HepG2 (cell line): ENCODE measurements around the gene CDC20. TPM values are rescaled to one million over a fixed set of nuclear protein-coding genes. Genes with fewer than 3 reads are reported as not detected.

Source experiments
- ISX ChIP-seq: sonication (generic); formaldehyde crosslinking; conservative IDR thresholded peaks from 2 replicates; pipeline ENCODE4 v1.5.0; 2020; ENCODE audit warnings: missing genetic modification reagents
- NKX3-1 ChIP-seq: sonication (generic); formaldehyde crosslinking; IDR thresholded peaks from 2 replicates; pipeline ENCODE4 v1.5.0; 2020; ENCODE audit warnings: missing genetic modification reagents
- RAD21 ChIP-seq: fragments of 450-650 bp; formaldehyde crosslinking; IDR thresholded peaks from 2 replicates; pipeline ENCODE4 v1.5.0; 2020; ENCODE audit warnings: mild to moderate bottlenecking
- SRSF9 ChIP-seq: fragments of 200-400 bp; formaldehyde crosslinking; IDR thresholded peaks from 2 replicates; pipeline ENCODE4 v1.6.1; 2018; ENCODE audit warnings: borderline replicate concordance, mild to moderate bottlenecking, low read depth, low read length; ENCODE audit not compliant: insufficient read depth, poor library complexity, severe bottlenecking
- SRY ChIP-seq: sonication (generic); formaldehyde crosslinking; IDR thresholded peaks from 2 replicates; pipeline ENCODE4 v1.8.0; 2022; ENCODE audit warnings: mild to moderate bottlenecking, missing genetic modification reagents
- TBX2 ChIP-seq: sonication (generic); formaldehyde crosslinking; IDR thresholded peaks from 2 replicates; pipeline ENCODE4 v1.5.0; 2020; ENCODE audit warnings: missing genetic modification reagents, mild to moderate bottlenecking, borderline replicate concordance
- U2AF2 ChIP-seq: fragments of 200-400 bp; formaldehyde crosslinking; IDR thresholded peaks from 2 replicates; pipeline ENCODE4 v1.6.1; 2017; ENCODE audit warnings: low read depth, mild to moderate bottlenecking, low read length
- ZBTB7B ChIP-seq: sonication (generic); formaldehyde crosslinking; IDR thresholded peaks from 2 replicates; pipeline ENCODE4 v1.4.0; 2020; ENCODE audit warnings: missing genetic modification reagents
- ZMYM4 ChIP-seq: sonication (generic); formaldehyde crosslinking; IDR thresholded peaks from 2 replicates; pipeline ENCODE4 v1.8.1; 2023; ENCODE audit warnings: mild to moderate bottlenecking, missing genetic modification reagents
- ZNF225 ChIP-seq: sonication (generic); formaldehyde crosslinking; IDR thresholded peaks from 2 replicates; pipeline ENCODE4 v1.4.0; 2020; ENCODE audit warnings: mild to moderate bottlenecking, missing genetic modification reagents
- polyA plus RNA-seq, 8 experiments: library from polyadenylated mRNA; depleted of rRNA in 3 of 8; stranded (reverse) in 7 of 8; unstranded in 1 of 8; fragments of >200 nt; fragmentation: Illumina TruSeq in 4 of 8; extraction: Trizol in 4 of 8; gene quantifications; 2 replicates each; pipeline versions ENCODE4 v1.2.1 to v1.2.3, GENCODE V29; 2011 to 2016; ENCODE audit warnings: low read depth in 4 of 8, missing spikeins in 1 of 8, mixed read lengths in 1 of 8; ENCODE audit not compliant: insufficient read depth in 1 of 8
- total RNA-seq, 5 experiments: library from RNA; depleted of rRNA; stranded (reverse); fragments of >200 nt; fragmentation: Illumina TruSeq; extraction: Trizol; gene quantifications; 2 replicates each; pipeline ENCODE4 v1.2.3, GENCODE V29; 2016; ENCODE audit warnings: low read depth in 1 of 5
- TF ChIP-seq, protein P1 (sequence below): sonication (generic); formaldehyde crosslinking; IDR thresholded peaks from 2 replicates; pipeline ENCODE4 v1.9.0; 2022; ENCODE audit warnings: missing genetic modification reagents, mild to moderate bottlenecking, borderline replicate concordance
- TF ChIP-seq, protein P2 (sequence below): sonication (generic); formaldehyde crosslinking; IDR thresholded peaks from 2 replicates; pipeline ENCODE4 v1.8.0; 2022; ENCODE audit warnings: missing genetic modification reagents, low read depth, mild to moderate bottlenecking, borderline replicate concordance
- TF ChIP-seq, protein P3 (sequence below): sonication (generic); formaldehyde crosslinking; IDR thresholded peaks from 2 replicates; pipeline ENCODE4 v1.9.0; 2021; ENCODE audit warnings: missing genetic modification reagents, mild to moderate bottlenecking, borderline replicate concordance
- TF ChIP-seq, protein P4 (sequence below): sonication (generic); formaldehyde crosslinking; IDR thresholded peaks from 2 replicates; pipeline ENCODE4 v1.5.0; 2020; ENCODE audit warnings: mild to moderate bottlenecking, missing genetic modification reagents, borderline replicate concordance
- TF ChIP-seq, protein P5 (sequence below): sonication (generic); formaldehyde crosslinking; conservative IDR thresholded peaks from 2 replicates; pipeline ENCODE4 v1.4.0; 2020; ENCODE audit warnings: mild to moderate bottlenecking, missing genetic modification reagents, moderate library complexity

CDC20 gene
- total and polyA plus RNA-seq, 2 of the 13 experiments (the other 11 are each of a cell fraction or from before 2014, with no cell fraction given), result 57.9 to 90.0 TPM

DNA sequence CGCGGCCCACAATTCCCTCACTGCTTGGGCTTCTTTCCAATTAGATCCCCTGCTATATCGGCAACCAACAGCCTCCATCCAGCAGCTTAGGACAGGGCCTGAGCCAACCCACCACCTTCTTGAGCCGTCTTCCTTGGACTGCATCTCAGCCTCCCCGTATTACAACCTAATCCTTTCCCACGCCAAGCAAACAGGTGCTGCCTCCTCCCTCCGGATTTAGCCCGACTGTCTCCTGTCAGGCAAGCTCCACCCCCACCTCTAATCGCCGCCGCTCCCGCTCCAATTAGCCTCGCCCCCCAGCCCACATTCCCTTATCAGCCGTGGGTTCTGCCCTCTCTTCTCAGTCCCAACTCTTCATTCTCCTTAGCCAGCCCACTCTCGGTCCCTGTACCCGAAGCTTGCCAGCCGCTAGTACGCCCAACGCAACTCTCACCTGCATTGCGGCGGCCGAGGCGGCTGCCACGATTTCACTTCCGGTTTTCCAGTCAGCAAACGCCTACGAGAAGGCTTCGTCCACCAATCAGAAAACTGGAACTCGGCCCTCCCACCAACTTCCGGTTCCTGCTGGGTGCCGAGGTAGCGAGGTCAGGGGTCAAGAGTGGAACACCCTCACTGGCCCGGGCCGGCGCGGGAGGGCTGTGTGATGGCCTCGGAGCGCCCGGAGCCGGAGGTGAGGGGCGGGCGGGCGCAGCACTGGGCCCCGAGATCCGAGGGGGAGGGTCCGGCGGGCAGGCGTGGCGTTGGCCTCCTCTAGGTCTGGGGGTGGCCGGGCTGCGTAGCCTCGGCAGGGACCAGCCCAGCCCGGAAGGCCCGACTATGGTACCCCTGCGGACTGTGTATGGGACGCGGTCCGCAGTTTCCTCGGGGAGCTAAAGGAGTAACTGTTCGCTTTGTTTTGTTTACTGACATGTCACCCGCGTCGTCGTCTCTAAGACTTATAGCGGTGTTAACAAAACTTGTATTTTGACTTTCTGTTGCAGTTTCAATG lies 30.8 kb downstream of the CDC20 start, which contains the start of the genes MED8 and SZT2 (continued):
- TF ChIP-seq SRY (CRISPR knock-in tag) (peak; percentile 78), U2AF2 (no peak), NKX3-1 (peak; percentile 9; the same call in 1 of the 2 replicates), ISX (no peak), SRSF9 (no peak), RAD21 (CRISPR knock-in tag) (0 out of 2 replicates have a peak, but pooled peaks have one; percentile 38), ZMYM4 (CRISPR knock-in tag) (peak; percentile 85), TBX2 (CRISPR knock-in tag) (peak; percentile 81), ZBTB7B (CRISPR knock-in tag) (peak; percentile 48), ZNF225 (no peak)
- TF ChIP-seq, protein P1, sequence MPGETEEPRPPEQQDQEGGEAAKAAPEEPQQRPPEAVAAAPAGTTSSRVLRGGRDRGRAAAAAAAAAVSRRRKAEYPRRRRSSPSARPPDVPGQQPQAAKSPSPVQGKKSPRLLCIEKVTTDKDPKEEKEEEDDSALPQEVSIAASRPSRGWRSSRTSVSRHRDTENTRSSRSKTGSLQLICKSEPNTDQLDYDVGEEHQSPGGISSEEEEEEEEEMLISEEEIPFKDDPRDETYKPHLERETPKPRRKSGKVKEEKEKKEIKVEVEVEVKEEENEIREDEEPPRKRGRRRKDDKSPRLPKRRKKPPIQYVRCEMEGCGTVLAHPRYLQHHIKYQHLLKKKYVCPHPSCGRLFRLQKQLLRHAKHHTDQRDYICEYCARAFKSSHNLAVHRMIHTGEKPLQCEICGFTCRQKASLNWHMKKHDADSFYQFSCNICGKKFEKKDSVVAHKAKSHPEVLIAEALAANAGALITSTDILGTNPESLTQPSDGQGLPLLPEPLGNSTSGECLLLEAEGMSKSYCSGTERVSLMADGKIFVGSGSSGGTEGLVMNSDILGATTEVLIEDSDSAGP (CRISPR knock-in tag), result peak; percentile 92; the same call in 1 of the 2 replicates
- TF ChIP-seq, protein P2, sequence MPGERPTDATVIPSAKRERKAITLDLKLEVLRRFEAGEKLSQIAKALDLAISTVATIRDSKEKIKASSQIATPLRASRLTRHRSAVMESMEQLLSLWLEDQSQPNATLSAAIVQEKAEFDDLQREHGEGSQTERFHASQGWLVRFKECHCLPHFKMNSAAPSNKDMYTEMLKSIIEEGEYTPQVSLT (CRISPR knock-in tag), result no peak
- TF ChIP-seq, protein P3, sequence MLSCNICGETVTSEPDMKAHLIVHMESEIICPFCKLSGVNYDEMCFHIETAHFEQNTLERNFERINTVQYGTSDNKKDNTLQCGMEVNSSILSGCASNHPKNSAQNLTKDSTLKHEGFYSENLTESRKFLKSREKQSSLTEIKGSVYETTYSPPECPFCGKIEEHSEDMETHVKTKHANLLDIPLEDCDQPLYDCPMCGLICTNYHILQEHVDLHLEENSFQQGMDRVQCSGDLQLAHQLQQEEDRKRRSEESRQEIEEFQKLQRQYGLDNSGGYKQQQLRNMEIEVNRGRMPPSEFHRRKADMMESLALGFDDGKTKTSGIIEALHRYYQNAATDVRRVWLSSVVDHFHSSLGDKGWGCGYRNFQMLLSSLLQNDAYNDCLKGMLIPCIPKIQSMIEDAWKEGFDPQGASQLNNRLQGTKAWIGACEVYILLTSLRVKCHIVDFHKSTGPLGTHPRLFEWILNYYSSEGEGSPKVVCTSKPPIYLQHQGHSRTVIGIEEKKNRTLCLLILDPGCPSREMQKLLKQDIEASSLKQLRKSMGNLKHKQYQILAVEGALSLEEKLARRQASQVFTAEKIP, result no peak
- TF ChIP-seq, protein P4, sequence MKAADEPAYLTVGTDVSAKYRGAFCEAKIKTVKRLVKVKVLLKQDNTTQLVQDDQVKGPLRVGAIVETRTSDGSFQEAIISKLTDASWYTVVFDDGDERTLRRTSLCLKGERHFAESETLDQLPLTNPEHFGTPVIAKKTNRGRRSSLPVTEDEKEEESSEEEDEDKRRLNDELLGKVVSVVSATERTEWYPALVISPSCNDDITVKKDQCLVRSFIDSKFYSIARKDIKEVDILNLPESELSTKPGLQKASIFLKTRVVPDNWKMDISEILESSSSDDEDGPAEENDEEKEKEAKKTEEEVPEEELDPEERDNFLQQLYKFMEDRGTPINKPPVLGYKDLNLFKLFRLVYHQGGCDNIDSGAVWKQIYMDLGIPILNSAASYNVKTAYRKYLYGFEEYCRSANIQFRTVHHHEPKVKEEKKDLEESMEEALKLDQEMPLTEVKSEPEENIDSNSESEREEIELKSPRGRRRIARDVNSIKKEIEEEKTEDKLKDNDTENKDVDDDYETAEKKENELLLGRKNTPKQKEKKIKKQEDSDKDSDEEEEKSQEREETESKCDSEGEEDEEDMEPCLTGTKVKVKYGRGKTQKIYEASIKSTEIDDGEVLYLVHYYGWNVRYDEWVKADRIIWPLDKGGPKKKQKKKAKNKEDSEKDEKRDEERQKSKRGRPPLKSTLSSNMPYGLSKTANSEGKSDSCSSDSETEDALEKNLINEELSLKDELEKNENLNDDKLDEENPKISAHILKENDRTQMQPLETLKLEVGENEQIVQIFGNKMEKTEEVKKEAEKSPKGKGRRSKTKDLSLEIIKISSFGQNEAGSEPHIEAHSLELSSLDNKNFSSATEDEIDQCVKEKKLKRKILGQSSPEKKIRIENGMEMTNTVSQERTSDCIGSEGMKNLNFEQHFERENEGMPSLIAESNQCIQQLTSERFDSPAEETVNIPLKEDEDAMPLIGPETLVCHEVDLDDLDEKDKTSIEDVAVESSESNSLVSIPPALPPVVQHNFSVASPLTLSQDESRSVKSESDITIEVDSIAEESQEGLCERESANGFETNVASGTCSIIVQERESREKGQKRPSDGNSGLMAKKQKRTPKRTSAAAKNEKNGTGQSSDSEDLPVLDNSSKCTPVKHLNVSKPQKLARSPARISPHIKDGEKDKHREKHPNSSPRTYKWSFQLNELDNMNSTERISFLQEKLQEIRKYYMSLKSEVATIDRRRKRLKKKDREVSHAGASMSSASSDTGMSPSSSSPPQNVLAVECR, result peak; percentile 98
- TF ChIP-seq, protein P5, sequence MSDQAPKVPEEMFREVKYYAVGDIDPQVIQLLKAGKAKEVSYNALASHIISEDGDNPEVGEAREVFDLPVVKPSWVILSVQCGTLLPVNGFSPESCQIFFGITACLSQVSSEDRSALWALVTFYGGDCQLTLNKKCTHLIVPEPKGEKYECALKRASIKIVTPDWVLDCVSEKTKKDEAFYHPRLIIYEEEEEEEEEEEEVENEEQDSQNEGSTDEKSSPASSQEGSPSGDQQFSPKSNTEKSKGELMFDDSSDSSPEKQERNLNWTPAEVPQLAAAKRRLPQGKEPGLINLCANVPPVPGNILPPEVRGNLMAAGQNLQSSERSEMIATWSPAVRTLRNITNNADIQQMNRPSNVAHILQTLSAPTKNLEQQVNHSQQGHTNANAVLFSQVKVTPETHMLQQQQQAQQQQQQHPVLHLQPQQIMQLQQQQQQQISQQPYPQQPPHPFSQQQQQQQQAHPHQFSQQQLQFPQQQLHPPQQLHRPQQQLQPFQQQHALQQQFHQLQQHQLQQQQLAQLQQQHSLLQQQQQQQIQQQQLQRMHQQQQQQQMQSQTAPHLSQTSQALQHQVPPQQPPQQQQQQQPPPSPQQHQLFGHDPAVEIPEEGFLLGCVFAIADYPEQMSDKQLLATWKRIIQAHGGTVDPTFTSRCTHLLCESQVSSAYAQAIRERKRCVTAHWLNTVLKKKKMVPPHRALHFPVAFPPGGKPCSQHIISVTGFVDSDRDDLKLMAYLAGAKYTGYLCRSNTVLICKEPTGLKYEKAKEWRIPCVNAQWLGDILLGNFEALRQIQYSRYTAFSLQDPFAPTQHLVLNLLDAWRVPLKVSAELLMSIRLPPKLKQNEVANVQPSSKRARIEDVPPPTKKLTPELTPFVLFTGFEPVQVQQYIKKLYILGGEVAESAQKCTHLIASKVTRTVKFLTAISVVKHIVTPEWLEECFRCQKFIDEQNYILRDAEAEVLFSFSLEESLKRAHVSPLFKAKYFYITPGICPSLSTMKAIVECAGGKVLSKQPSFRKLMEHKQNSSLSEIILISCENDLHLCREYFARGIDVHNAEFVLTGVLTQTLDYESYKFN, result peak; percentile 65
